CD14-positive monocyte (primary cell): Measurements from ENCODE around the gene DIPK1C. TPM values are rescaled to one million over a fixed set of nuclear protein-coding genes. Genes with fewer than 3 reads are reported as not detected.

Experiments used
- DNase-seq, 3 donors: peaks; one replicate each; pipeline ENCODE4 v3.0.0-alpha.2; 2011 to 2022
- H2AFZ ChIP-seq: 2 replicates; pipeline ENCODE4 v1.6.0; 2012; ENCODE audit warnings: mild to moderate bottlenecking, low read depth, low read length, inconsistent platforms; ENCODE audit not compliant: insufficient read depth, poor library complexity, severe bottlenecking
- H3K27ac ChIP-seq, 2 donors: 1 replicate in 1 of 2; 2 replicates in 1 of 2; pipeline ENCODE4 v1.5.1; 2012 to 2013; ENCODE audit warnings: low read length in 2 of 2, control low read depth in 1 of 2, inconsistent platforms in 1 of 2, low read depth in 1 of 2, mild to moderate bottlenecking in 1 of 2
- H3K27me3 ChIP-seq, 2 donors: one replicate each; pipeline versions ENCODE4 v1.6.0 to v1.6.1; 2011 to 2013; ENCODE audit warnings: low read length in 2 of 2; ENCODE audit not compliant: control insufficient read depth in 2 of 2, insufficient read depth in 2 of 2
- H3K36me3 ChIP-seq, 2 donors: replicated peaks in 1 of 2; 1 replicate in 1 of 2; 2 replicates in 1 of 2; pipeline versions ENCODE4 v1.5.1 to v1.6.1; 2012 to 2013; ENCODE audit warnings: low read length in 2 of 2, control low read depth in 1 of 2, inconsistent platforms in 1 of 2, mild to moderate bottlenecking in 1 of 2; ENCODE audit not compliant: insufficient read depth in 2 of 2, control insufficient read depth in 1 of 2
- H3K4me1 ChIP-seq, 2 donors: 1 replicate in 1 of 2; 2 replicates in 1 of 2; pipeline versions ENCODE4 v1.5.1 to v1.6.1; 2012 to 2013; ENCODE audit warnings: low read length in 2 of 2, control low read depth in 1 of 2, inconsistent platforms in 1 of 2, mild to moderate bottlenecking in 1 of 2, moderate library complexity in 1 of 2; ENCODE audit not compliant: insufficient read depth in 2 of 2, control insufficient read depth in 1 of 2
- H3K4me2 ChIP-seq: replicated peaks from 2 replicates; pipeline ENCODE3; 2012; ENCODE audit warnings: low read length, moderate library complexity, mild to moderate bottlenecking; ENCODE audit not compliant: poor library complexity, severe bottlenecking; ENCODE audit errors: extremely low read depth
- H3K4me3 ChIP-seq, 3 experiments: fragments of 200-600 bp in 1 of 3; sonication (generic) in 1 of 3; replicated peaks in 1 of 3; 1 replicate in 2 of 3; 2 replicates in 1 of 3; pipeline ENCODE4 v1.5.1; 2011 to 2013; ENCODE audit warnings: low read length in 3 of 3, mild to moderate bottlenecking in 3 of 3, control low read depth in 2 of 3, low read depth in 2 of 3, inconsistent platforms in 1 of 3, moderate library complexity in 1 of 3
- H3K79me2 ChIP-seq: 2 replicates; pipeline ENCODE4 v1.6.0; 2012; ENCODE audit warnings: mild to moderate bottlenecking, control low read depth, inconsistent platforms, low read length, moderate library complexity; ENCODE audit not compliant: insufficient read depth
- H3K9ac ChIP-seq: 2 replicates; pipeline ENCODE4 v1.6.0; 2017; ENCODE audit warnings: low read length, mild to moderate bottlenecking; ENCODE audit not compliant: insufficient read depth, poor library complexity, severe bottlenecking
- H3K9me3 ChIP-seq, 2 donors: replicated peaks in 1 of 2; 1 replicate in 1 of 2; 2 replicates in 1 of 2; pipeline versions ENCODE4 v1.5.1 to v1.6.1; 2012 to 2013; ENCODE audit warnings: low read length in 2 of 2, control low read depth in 1 of 2; ENCODE audit not compliant: control insufficient read depth in 1 of 2, insufficient read depth in 1 of 2
- H4K20me1 ChIP-seq: 2 replicates; pipeline ENCODE4 v1.6.0; 2012; ENCODE audit warnings: mild to moderate bottlenecking, low read length, control low read depth, moderate library complexity; ENCODE audit not compliant: insufficient read depth
- H3K27ac Mint-ChIP-seq, 7 donors: one replicate each; pipeline ENCODE4 v1.8.0; 2020; ENCODE audit warnings: mild to moderate bottlenecking in 7 of 7, mixed read lengths in 7 of 7, moderate library complexity in 6 of 7, inconsistent platforms in 2 of 7
- H3K27me3 Mint-ChIP-seq, 3 donors: one replicate each; pipeline ENCODE4 v1.8.0; 2021 to 2022; ENCODE audit warnings: low read depth in 3 of 3, mild to moderate bottlenecking in 3 of 3, mixed read lengths in 3 of 3, moderate library complexity in 3 of 3, inconsistent platforms in 1 of 3
- H3K36me3 Mint-ChIP-seq, 2 donors: one replicate each; pipeline ENCODE4 v1.8.0; 2020; ENCODE audit warnings: mixed read lengths in 2 of 2, inconsistent platforms in 1 of 2, mild to moderate bottlenecking in 1 of 2
- H3K4me1 Mint-ChIP-seq: one replicate; pipeline ENCODE4 v1.8.0; 2020; ENCODE audit warnings: mild to moderate bottlenecking, mixed read lengths
- H3K4me3 Mint-ChIP-seq, 2 donors: one replicate each; pipeline ENCODE4 v1.8.0; 2020; ENCODE audit warnings: mild to moderate bottlenecking in 2 of 2, mixed read lengths in 2 of 2, moderate library complexity in 1 of 2
- H3K9me3 Mint-ChIP-seq, 7 donors: one replicate each; pipeline ENCODE4 v1.8.0; 2020 to 2022; ENCODE audit warnings: mixed read lengths in 7 of 7, mild to moderate bottlenecking in 6 of 7, moderate library complexity in 6 of 7, inconsistent platforms in 2 of 7
- CTCF ChIP-seq: fragments of 200-600 bp; IDR thresholded peaks from one replicate; pipeline ENCODE4 v1.8.0; 2022; ENCODE audit warnings: antibody characterized with exemption, mild to moderate bottlenecking
- WGBS: methylation state at CpG from one replicate; pipeline ENCODE4 v1.1.5; 2013; ENCODE audit warnings: missing lambda C conversion rate; ENCODE audit not compliant: insufficient coverage; 5-methylcytosine and 5-hydroxymethylcytosine counted together
- intact Hi-C, 2 donors: fragments of 100-400 bp; cut with micrococcal nuclease; formaldehyde crosslinking; loops; one replicate each; pipeline versions ENCODE4 v1.15.0 to v1.15.1; 2023
- polyA plus RNA-seq, 3 donors: library from polyadenylated mRNA; depleted of rRNA in 1 of 3; unstranded in 2 of 3; stranded (reverse) in 1 of 3; fragments of 300-500 nt in 2 of 3; fragments of >200 nt in 1 of 3; fragmentation: Illumina TruSeq in 2 of 3; gene quantifications; 1 replicate in 2 of 3; 2 replicates in 1 of 3; pipeline ENCODE4 v1.2.3, GENCODE V29; 2012 to 2021

DIPK1C gene
- polyA plus RNA-seq, 3 donors = not detected

- Histone ChIP-seq H4K20me1 (no peaks in the 10 kb centered on the region), H3K27ac (no peak overlapping the region), H3K27me3 (no peaks in the 10 kb centered on the region), H3K4me3 (no peak overlapping the region), H3K36me3 (no peaks in the 10 kb centered on the region), H3K9ac (no peak overlapping the region), H3K9me3 (peaks cover 8 to 14% of the 10 kb centered on the region in 2 donors), H3K4me2 (no peak overlapping the region), H3K79me2 (no peaks in the 10 kb centered on the region), H2AFZ (no peak overlapping the region), H3K4me1 (no peaks in the 10 kb centered on the region)
- intact Hi-C loops = no loop called here
- WGBS = 100% methylated on average over 1 of the region's 2 CpGs
- H3K27me3 Mint-ChIP-seq = peaks cover 2 to 4% (median 4%) of the 10 kb centered on the region in 3 donors
- H3K4me3 Mint-ChIP-seq = no peak overlapping the region
- no peak for DNase-seq
- H3K36me3 Mint-ChIP-seq = no peaks in the 10 kb centered on the region
- no peaks in the 10 kb centered on the region for H3K4me1 Mint-ChIP-seq
- H3K27ac Mint-ChIP-seq = no peak overlapping the region
- peaks cover 2 to 10% (median 5%) of the 10 kb centered on the region in 7 donors for H3K9me3 Mint-ChIP-seq
- TF ChIP-seq CTCF = no peak
Observed at GRCh38 chr18:74420481-74420880, 36.6 kb downstream of the DIPK1C start.

- H3K36me3 ChIP-seq = no peaks in the 10 kb centered on the region
- H3K9me3 ChIP-seq = peaks cover 3 to 6% of the 10 kb centered on the region in 2 donors
- H3K79me2 ChIP-seq = no peaks in the 10 kb centered on the region
- Mint-ChIP-seq H3K4me3 (no peak overlapping the region), H3K36me3 (no peaks in the 10 kb centered on the region), H3K27ac (no peak overlapping the region), H3K4me1 (no peaks in the 10 kb centered on the region), H3K9me3 (peaks cover 0 to 4% (median 2%) of the 10 kb centered on the region in 7 donors), H3K27me3 (peaks cover 4 to 8% (median 6%) of the 10 kb centered on the region in 3 donors)
- H3K27ac ChIP-seq = no peak overlapping the region
- no peaks in the 10 kb centered on the region for H3K27me3 ChIP-seq
- intact Hi-C loops = no loop called here
- H3K9ac ChIP-seq = no peak overlapping the region
- no peak overlapping the region for H3K4me3 ChIP-seq
- no peaks in the 10 kb centered on the region for H3K4me1 ChIP-seq
- no peak for TF ChIP-seq CTCF
- DNase-seq = no peak
- no peak overlapping the region for H2AFZ ChIP-seq
- no peak overlapping the region for H3K4me2 ChIP-seq
- H4K20me1 ChIP-seq = no peaks in the 10 kb centered on the region
- WGBS = 100% methylated on average over 3 of the region's 4 CpGs
Observed at GRCh38 chr18:74419761-74420160, 37.3 kb downstream of the DIPK1C start.
